HepG2 (cell line): ENCODE results near the gene UTS2R. TPM values are rescaled to one million over a fixed set of nuclear protein-coding genes. Genes with fewer than 3 reads are reported as not detected.
A peak's percentile ranks its signal among the peaks of the same experiment; 100 is the strongest.

ENCODE experiments used
- ASH2L ChIP-seq: fragments of 300-600, 200-600 bp; sonication (generic); IDR thresholded peaks from 2 replicates; pipeline ENCODE4 v1.7.0; 2017; ENCODE audit warnings: low read depth, mild to moderate bottlenecking, moderate library complexity, mixed read lengths, low read length; ENCODE audit not compliant: insufficient read length
- ATF1 ChIP-seq: IDR thresholded peaks from 2 replicates; pipeline ENCODE4 v1.6.1; 2016; ENCODE audit warnings: mild to moderate bottlenecking, control low read depth
- ELF1 ChIP-seq: sonication (generic); formaldehyde crosslinking; IDR thresholded peaks from 2 replicates; pipeline ENCODE4 v1.4.0; 2020; ENCODE audit warnings: missing genetic modification reagents
- FOXO1 ChIP-seq: sonication (generic); formaldehyde crosslinking; IDR thresholded peaks from 2 replicates; pipeline ENCODE4 v1.4.0; 2020; ENCODE audit warnings: missing genetic modification reagents
- GTF2F1 ChIP-seq: fragments of 150-350 bp; IDR thresholded peaks from 2 replicates; pipeline ENCODE4 v1.6.1; 2014; ENCODE audit warnings: low read length
- MED1 ChIP-seq: sonication (generic); formaldehyde crosslinking; IDR thresholded peaks from 2 replicates; pipeline ENCODE4 v1.4.0; 2020; ENCODE audit warnings: missing genetic modification reagents
- MED13 ChIP-seq: sonication (generic); formaldehyde crosslinking; IDR thresholded peaks from 2 replicates; pipeline ENCODE4 v1.5.0; 2020; ENCODE audit warnings: missing genetic modification reagents
- NFATC3 ChIP-seq: sonication (generic); formaldehyde crosslinking; IDR thresholded peaks from 2 replicates; pipeline ENCODE4 v1.5.1; 2020; ENCODE audit warnings: mild to moderate bottlenecking, missing genetic modification reagents
- RXRA ChIP-seq: sonication (generic); formaldehyde crosslinking; IDR thresholded peaks from 2 replicates; pipeline ENCODE4 v1.5.1; 2020; ENCODE audit warnings: missing genetic modification reagents
- THAP7 ChIP-seq: sonication (generic); formaldehyde crosslinking; IDR thresholded peaks from 2 replicates; pipeline ENCODE4 v1.8.1; 2023; ENCODE audit warnings: mild to moderate bottlenecking, missing genetic modification reagents
- TRIM24 ChIP-seq: sonication (generic); formaldehyde crosslinking; IDR thresholded peaks from 2 replicates; pipeline ENCODE4 v1.8.0; 2022; ENCODE audit warnings: mild to moderate bottlenecking, missing genetic modification reagents
- ZFP90 ChIP-seq: sonication (generic); formaldehyde crosslinking; IDR thresholded peaks from 2 replicates; pipeline ENCODE4 v1.8.0; 2022; ENCODE audit warnings: missing genetic modification reagents, mild to moderate bottlenecking, inconsistent platforms, borderline replicate concordance
- ZMYM3 ChIP-seq: sonication (generic); formaldehyde crosslinking; IDR thresholded peaks from 2 replicates; pipeline ENCODE4 v1.5.1; 2020; ENCODE audit warnings: mild to moderate bottlenecking, missing genetic modification reagents
- ZNF260 ChIP-seq: sonication (generic); formaldehyde crosslinking; IDR thresholded peaks from 2 replicates; pipeline ENCODE4 v1.4.0; 2020; ENCODE audit warnings: missing genetic modification reagents, low read depth, mild to moderate bottlenecking, borderline replicate concordance
- ZNF460 ChIP-seq: sonication (generic); formaldehyde crosslinking; IDR thresholded peaks from 2 replicates; pipeline ENCODE4 v1.5.1; 2020; ENCODE audit warnings: missing genetic modification reagents, mild to moderate bottlenecking, borderline replicate concordance
- ZNF556 ChIP-seq: sonication (generic); formaldehyde crosslinking; IDR thresholded peaks from 2 replicates; pipeline ENCODE4 v1.4.0; 2020; ENCODE audit warnings: mild to moderate bottlenecking, missing genetic modification reagents, borderline replicate concordance
- ZNF619 ChIP-seq: sonication (generic); formaldehyde crosslinking; IDR thresholded peaks from 2 replicates; pipeline ENCODE4 v1.4.0; 2020; ENCODE audit warnings: mild to moderate bottlenecking, missing genetic modification reagents
- ZNF709 ChIP-seq: sonication (generic); formaldehyde crosslinking; IDR thresholded peaks from 2 replicates; pipeline ENCODE4 v1.5.0; 2020; ENCODE audit warnings: mild to moderate bottlenecking, missing genetic modification reagents
- ZNF724P ChIP-seq: sonication (generic); formaldehyde crosslinking; IDR thresholded peaks from 2 replicates; pipeline ENCODE4 v1.8.0; 2022; ENCODE audit warnings: missing genetic modification reagents, borderline replicate concordance
- polyA plus RNA-seq, 8 experiments: library from polyadenylated mRNA; depleted of rRNA in 3 of 8; stranded (reverse) in 7 of 8; unstranded in 1 of 8; fragments of >200 nt; fragmentation: Illumina TruSeq in 4 of 8; extraction: Trizol in 4 of 8; gene quantifications; 2 replicates each; pipeline versions ENCODE4 v1.2.1 to v1.2.3, GENCODE V29; 2011 to 2016; ENCODE audit warnings: low read depth in 4 of 8, missing spikeins in 1 of 8, mixed read lengths in 1 of 8; ENCODE audit not compliant: insufficient read depth in 1 of 8
- total RNA-seq, 5 experiments: library from RNA; depleted of rRNA; stranded (reverse); fragments of >200 nt; fragmentation: Illumina TruSeq; extraction: Trizol; gene quantifications; 2 replicates each; pipeline ENCODE4 v1.2.3, GENCODE V29; 2016; ENCODE audit warnings: low read depth in 1 of 5
- TF ChIP-seq, protein P1 (sequence below): sonication (generic); formaldehyde crosslinking; IDR thresholded peaks from 2 replicates; pipeline ENCODE4 v1.4.0; 2020; ENCODE audit warnings: low read depth, mild to moderate bottlenecking, missing genetic modification reagents
- TF ChIP-seq, protein P2 (sequence below): IDR thresholded peaks from 2 replicates; pipeline ENCODE4 v1.6.1; 2018; ENCODE audit warnings: missing genetic modification reagents, mild to moderate bottlenecking, missing compliant biosample characterization
- TF ChIP-seq, protein P3 (sequence below): sonication (generic); formaldehyde crosslinking; conservative IDR thresholded peaks from 2 replicates; pipeline ENCODE4 v1.4.0; 2020; ENCODE audit warnings: mild to moderate bottlenecking, missing genetic modification reagents, moderate library complexity

UTS2R gene
- total and polyA plus RNA-seq, 2 of the 13 experiments (the other 11 are each of a cell fraction or from before 2014, with no cell fraction given) = 0.13 to 0.15 TPM

- TF ChIP-seq ZNF724P (CRISPR knock-in tag) (0 out of 2 replicates have a peak, but pooled peaks have one; percentile 34), ZNF556 (peak; percentile 53; the same call in 1 of the 2 replicates), ELF1 (CRISPR knock-in tag) (peak; percentile 30; the same call in 1 of the 2 replicates), ZNF260 (CRISPR knock-in tag) (no peak), ZNF619 (CRISPR knock-in tag) (no peak), THAP7 (CRISPR knock-in tag) (0 out of 2 replicates have a peak, but pooled peaks have one; percentile 29), MED1 (CRISPR knock-in tag) (peak; percentile 77), TRIM24 (CRISPR knock-in tag) (no peak), ZMYM3 (CRISPR knock-in tag) (peak; percentile 51; the same call in 1 of the 2 replicates), ZNF709 (CRISPR knock-in tag) (no peak), ZNF460 (peak; percentile 15; the same call in 1 of the 2 replicates), MED13 (CRISPR knock-in tag) (peak; percentile 50; the same call in 1 of the 2 replicates), ZFP90 (peak; percentile 75; the same call in 1 of the 2 replicates), ASH2L (peak; percentile 39), GTF2F1 (no peak), ATF1 (CRISPR knock-in tag) (no peak), RXRA (CRISPR knock-in tag) (peak; percentile 99), NFATC3 (CRISPR knock-in tag) (no peak), FOXO1 (CRISPR knock-in tag) (peak; percentile 44)
- TF ChIP-seq, protein P1, sequence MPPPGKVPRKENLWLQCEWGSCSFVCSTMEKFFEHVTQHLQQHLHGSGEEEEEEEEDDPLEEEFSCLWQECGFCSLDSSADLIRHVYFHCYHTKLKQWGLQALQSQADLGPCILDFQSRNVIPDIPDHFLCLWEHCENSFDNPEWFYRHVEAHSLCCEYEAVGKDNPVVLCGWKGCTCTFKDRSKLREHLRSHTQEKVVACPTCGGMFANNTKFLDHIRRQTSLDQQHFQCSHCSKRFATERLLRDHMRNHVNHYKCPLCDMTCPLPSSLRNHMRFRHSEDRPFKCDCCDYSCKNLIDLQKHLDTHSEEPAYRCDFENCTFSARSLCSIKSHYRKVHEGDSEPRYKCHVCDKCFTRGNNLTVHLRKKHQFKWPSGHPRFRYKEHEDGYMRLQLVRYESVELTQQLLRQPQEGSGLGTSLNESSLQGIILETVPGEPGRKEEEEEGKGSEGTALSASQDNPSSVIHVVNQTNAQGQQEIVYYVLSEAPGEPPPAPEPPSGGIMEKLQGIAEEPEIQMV = peak; percentile 64; the same call in 1 of the 2 replicates
- TF ChIP-seq, protein P2, sequence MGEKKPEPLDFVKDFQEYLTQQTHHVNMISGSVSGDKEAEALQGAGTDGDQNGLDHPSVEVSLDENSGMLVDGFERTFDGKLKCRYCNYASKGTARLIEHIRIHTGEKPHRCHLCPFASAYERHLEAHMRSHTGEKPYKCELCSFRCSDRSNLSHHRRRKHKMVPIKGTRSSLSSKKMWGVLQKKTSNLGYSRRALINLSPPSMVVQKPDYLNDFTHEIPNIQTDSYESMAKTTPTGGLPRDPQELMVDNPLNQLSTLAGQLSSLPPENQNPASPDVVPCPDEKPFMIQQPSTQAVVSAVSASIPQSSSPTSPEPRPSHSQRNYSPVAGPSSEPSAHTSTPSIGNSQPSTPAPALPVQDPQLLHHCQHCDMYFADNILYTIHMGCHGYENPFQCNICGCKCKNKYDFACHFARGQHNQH (CRISPR knock-in tag) = peak; percentile 47; the same call in 1 of the 2 replicates
- TF ChIP-seq, protein P3, sequence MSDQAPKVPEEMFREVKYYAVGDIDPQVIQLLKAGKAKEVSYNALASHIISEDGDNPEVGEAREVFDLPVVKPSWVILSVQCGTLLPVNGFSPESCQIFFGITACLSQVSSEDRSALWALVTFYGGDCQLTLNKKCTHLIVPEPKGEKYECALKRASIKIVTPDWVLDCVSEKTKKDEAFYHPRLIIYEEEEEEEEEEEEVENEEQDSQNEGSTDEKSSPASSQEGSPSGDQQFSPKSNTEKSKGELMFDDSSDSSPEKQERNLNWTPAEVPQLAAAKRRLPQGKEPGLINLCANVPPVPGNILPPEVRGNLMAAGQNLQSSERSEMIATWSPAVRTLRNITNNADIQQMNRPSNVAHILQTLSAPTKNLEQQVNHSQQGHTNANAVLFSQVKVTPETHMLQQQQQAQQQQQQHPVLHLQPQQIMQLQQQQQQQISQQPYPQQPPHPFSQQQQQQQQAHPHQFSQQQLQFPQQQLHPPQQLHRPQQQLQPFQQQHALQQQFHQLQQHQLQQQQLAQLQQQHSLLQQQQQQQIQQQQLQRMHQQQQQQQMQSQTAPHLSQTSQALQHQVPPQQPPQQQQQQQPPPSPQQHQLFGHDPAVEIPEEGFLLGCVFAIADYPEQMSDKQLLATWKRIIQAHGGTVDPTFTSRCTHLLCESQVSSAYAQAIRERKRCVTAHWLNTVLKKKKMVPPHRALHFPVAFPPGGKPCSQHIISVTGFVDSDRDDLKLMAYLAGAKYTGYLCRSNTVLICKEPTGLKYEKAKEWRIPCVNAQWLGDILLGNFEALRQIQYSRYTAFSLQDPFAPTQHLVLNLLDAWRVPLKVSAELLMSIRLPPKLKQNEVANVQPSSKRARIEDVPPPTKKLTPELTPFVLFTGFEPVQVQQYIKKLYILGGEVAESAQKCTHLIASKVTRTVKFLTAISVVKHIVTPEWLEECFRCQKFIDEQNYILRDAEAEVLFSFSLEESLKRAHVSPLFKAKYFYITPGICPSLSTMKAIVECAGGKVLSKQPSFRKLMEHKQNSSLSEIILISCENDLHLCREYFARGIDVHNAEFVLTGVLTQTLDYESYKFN (CRISPR knock-in tag) = peak; percentile 57; the same call in 1 of the 2 replicates
Measured at GRCh38 chr17:82384730-82385481, 13.3 kb downstream of the UTS2R start (continued).
